ENCODE results near the gene ANO1.

DNA sequence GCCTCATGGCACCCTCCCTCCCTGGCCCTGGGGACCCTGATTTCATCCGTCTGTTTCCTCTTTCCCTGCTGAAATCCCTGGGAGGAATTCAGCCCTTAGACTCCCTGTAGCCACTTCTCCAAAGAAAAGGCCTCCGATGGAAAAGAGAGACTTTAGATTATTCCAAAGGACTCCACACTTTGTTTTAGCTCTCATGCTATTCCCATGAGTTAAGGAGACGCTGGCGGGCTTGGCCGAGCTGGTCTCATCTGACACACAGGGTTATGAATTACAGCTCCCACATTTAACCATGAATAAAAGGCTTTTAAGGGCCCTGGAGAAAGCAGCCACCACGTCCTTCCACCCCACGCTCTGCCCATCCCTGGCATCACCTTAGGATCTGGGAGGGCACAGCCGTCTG is 57.0 kb downstream of the ANO1 start:
- TF ChIP-seq EP300 (IDR thresholded peaks at IDR 0.05) (no peak), POLR2A (IDR thresholded peaks at IDR 0.05) (no peak), POLR2AphosphoS5 (IDR thresholded peaks at IDR 0.05) (no peak)
- TF ChIP-seq, protein P1, sequence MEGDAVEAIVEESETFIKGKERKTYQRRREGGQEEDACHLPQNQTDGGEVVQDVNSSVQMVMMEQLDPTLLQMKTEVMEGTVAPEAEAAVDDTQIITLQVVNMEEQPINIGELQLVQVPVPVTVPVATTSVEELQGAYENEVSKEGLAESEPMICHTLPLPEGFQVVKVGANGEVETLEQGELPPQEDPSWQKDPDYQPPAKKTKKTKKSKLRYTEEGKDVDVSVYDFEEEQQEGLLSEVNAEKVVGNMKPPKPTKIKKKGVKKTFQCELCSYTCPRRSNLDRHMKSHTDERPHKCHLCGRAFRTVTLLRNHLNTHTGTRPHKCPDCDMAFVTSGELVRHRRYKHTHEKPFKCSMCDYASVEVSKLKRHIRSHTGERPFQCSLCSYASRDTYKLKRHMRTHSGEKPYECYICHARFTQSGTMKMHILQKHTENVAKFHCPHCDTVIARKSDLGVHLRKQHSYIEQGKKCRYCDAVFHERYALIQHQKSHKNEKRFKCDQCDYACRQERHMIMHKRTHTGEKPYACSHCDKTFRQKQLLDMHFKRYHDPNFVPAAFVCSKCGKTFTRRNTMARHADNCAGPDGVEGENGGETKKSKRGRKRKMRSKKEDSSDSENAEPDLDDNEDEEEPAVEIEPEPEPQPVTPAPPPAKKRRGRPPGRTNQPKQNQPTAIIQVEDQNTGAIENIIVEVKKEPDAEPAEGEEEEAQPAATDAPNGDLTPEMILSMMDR (IDR thresholded peaks at IDR 0.05), result no peak
